AG04449 (cell line): ENCODE results near the gene LRBA.

Source experiments
- CTCF ChIA-PET: fragments of 350-600 bp; formaldehyde crosslinking; extraction: SDS; loops from one replicate; lab custom pipeline; 2021; ENCODE audit warnings: antibody characterized with exemption; lab: Yijun Ruan, JAX
- POLR2A ChIA-PET: fragments of 400-600, 350-600 bp; formaldehyde crosslinking; extraction: SDS; loops from one replicate; lab custom pipeline; 2020; ENCODE audit warnings: antibody characterized with exemption, inconsistent platforms; lab: Yijun Ruan, JAX
- DNase-seq: peaks from one replicate; pipeline ENCODE4 v3.0.0-alpha.2; 2010; ENCODE audit warnings: low read depth, low spot score
- H3K4me3 ChIP-seq: 2 replicates; pipeline ENCODE4 v1.5.1; 2011; ENCODE audit warnings: low read depth, mild to moderate bottlenecking, control low read depth, low read length
- TF ChIP-seq, protein P1 (sequence below): IDR thresholded peaks from one replicate; pipeline ENCODE4 v1.5.1; 2011; ENCODE audit warnings: mild to moderate bottlenecking, moderate library complexity, low read length, control low read depth, inconsistent platforms; ENCODE audit not compliant: insufficient read depth; ENCODE audit errors: missing control alignments

The LRBA gene

DNA sequence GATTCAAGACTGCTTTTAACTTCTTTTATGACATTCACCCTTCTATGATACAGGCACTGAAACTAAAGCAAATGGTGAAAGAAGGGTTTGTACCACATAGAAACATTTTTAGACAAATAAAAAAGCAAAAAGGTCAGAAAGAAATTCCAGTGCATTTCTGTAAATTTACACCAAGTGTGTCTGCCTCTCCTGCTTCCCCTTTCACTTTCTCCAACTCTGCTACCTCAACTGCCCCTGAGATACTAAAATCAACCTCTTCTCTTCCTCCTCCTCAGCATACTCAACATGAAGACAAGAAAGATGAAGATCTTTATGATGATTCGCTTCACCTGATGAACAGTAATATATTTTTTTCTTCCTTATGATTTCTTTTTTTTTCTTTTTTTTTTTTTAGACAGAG, 187.9 kb downstream of the LRBA start:
- TF ChIP-seq, protein P1, sequence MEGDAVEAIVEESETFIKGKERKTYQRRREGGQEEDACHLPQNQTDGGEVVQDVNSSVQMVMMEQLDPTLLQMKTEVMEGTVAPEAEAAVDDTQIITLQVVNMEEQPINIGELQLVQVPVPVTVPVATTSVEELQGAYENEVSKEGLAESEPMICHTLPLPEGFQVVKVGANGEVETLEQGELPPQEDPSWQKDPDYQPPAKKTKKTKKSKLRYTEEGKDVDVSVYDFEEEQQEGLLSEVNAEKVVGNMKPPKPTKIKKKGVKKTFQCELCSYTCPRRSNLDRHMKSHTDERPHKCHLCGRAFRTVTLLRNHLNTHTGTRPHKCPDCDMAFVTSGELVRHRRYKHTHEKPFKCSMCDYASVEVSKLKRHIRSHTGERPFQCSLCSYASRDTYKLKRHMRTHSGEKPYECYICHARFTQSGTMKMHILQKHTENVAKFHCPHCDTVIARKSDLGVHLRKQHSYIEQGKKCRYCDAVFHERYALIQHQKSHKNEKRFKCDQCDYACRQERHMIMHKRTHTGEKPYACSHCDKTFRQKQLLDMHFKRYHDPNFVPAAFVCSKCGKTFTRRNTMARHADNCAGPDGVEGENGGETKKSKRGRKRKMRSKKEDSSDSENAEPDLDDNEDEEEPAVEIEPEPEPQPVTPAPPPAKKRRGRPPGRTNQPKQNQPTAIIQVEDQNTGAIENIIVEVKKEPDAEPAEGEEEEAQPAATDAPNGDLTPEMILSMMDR: no peak
- POLR2A ChIA-PET: no interaction called here
- DNase-seq: no peak
- H3K4me3 ChIP-seq: no peak overlapping the region
- CTCF ChIA-PET: no interaction called here

DNA sequence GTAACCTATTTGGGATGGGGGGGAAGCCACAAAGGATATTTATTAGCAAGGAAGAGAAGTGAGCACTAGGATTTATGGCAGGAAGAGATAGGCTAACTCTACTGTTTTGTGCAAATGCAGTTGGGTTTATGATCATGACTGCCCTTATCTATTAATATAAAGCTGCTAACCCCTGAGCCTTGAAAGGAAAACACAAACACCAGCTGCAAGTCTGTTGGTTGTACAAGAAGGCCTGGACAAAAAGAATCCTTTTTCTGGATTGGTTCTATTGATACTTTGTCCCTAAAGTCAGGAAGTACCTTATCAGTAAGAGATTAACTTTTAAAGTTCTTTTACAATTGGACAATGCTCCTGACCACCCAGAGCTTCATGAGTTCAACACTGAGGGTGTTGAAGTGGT, 188.8 kb downstream of the LRBA start:
- H3K4me3 ChIP-seq: no peak overlapping the region
- TF ChIP-seq, protein P1: no peak
- ChIA-PET CTCF (no interaction called here), POLR2A (no interaction called here)
- DNase-seq: no peak

DNA sequence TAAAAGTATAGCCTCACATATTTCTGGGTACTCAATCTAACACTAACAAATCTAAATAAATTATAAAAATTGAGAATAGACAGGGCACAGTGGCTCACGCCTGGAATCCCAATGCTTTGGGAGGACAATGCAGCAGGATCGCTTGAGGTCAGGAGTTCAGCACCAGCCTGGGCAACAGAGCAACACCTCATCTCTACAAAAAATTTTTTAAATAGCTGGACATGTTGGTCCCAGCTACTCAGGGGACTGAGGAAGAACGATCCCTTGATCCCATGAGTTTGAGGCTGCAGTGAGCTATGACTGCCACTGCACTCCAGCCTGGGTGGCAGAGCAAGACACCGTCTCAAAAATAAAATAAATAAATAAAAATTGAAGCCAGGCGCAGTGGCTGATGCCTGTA, 192.7 kb downstream of the LRBA start:
- no peak overlapping the region for H3K4me3 ChIP-seq
- POLR2A ChIA-PET: no interaction called here
- DNase-seq: no peak
- TF ChIP-seq, protein P1: no peak
- CTCF ChIA-PET: interaction anchor here (1.6 kb wide), 1 partner anchor 10 kb away, joined by 3 read pairs; no protein-coding TSS in a partner anchor

DNA sequence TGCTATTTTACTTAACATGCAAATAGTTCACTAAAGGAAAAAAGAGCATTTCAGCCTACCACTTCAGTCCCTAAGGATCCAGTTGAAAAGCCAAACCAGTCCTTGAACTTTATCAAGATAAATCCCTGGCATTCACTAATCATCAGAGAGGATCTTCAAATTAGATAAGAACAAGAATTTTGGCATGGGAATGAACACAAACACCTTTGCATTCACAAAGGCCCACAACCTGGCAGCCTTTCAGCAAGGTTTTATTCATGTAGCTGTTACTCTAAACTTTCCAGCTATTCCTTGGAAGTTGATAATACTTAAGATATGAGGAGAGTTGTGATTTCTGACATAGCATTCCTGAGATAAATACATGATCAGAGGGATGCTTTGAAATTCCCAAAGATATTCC, 193.4 kb downstream of the LRBA start:
- ChIA-PET POLR2A (no interaction called here), CTCF (no interaction called here)
- no peak overlapping the region for H3K4me3 ChIP-seq
- DNase-seq: no peak
- TF ChIP-seq, protein P1: no peak

DNA sequence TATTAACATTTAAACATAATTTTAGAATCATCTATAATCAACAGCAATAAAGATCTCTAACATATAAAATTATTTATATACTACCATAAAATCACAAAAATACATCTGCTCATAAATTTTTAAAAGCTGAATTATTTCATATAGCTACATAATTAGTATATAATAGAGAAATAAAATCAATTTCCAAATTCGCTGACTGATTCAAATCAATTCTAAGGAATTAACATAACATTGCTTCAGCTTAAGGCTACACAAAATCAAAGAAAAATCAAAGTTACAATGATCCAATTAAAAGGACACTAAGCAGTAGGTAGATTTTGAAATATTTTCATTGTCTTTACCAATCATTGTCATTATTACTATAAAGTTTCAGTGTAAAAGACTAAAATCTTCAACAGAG, 194.7 kb downstream of the LRBA start:
- CTCF ChIA-PET: interaction anchor here (1.5 kb wide), 1 partner anchor 46 kb away, joined by 3 read pairs; no protein-coding TSS in a partner anchor
- TF ChIP-seq, protein P1: no peak
- POLR2A ChIA-PET: no interaction called here
- DNase-seq: no peak
- H3K4me3 ChIP-seq: no peak overlapping the region

DNA sequence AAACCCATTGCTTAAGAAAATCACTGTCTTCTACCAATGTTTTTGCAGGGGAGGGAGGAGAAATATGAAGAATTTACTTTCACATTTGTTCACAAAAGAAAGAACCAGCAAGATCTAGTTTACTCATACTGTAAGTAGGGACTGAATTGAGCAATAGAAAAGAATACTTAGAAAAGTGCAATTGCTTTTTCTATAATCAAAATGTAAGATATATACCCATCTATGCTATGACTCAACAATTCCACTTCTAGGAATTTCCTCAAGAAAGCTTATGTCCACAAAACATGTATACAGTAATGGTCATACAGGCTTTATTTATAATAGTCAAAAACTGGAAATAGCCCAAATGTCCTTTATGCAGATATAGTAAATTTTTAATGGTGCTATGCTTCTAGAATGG, 196.4 kb downstream of the LRBA start:
- no peak overlapping the region for H3K4me3 ChIP-seq
- ChIA-PET POLR2A (no interaction called here), CTCF (interaction anchor here (1.5 kb wide), 1 partner anchor 48 kb away, joined by 3 read pairs; no protein-coding TSS in a partner anchor)
- TF ChIP-seq, protein P1: no peak
- DNase-seq: peak; percentile 59
